ENCODE data around the gene ZNF662. TPM values are rescaled to one million over a fixed set of nuclear protein-coding genes. Genes with fewer than 3 reads are reported as not detected.

The ZNF662 gene
- total and polyA plus RNA-seq, 2 donors from 2014 or later, result 4.9 to 12.8 TPM

- Histone ChIP-seq H3K4me1 (ENCODE audit: control insufficient read depth in 2 of 3, insufficient read depth in 2 of 3, low read depth in 1 of 3, low read length in 3 of 3) (no peaks in the 10 kb centered on the region), H3K36me3 (ENCODE audit: control insufficient read depth in 2 of 3, insufficient read depth in 3 of 3, low read length in 3 of 3) (peaks cover 26 to 34% (median 29%) of the 10 kb centered on the region in 3 donors), H3K27me3 (ENCODE audit: control insufficient read depth, insufficient read depth, low read length) (no peaks in the 10 kb centered on the region), H3K4me3 (ENCODE audit: low read length in 3 of 3) (peak overlapping the region in 1 of 3 donors; percentile 28), H3K9ac (ENCODE audit: low read length in 3 of 3) (no peak overlapping the region), H3K27ac (ENCODE audit: low read depth in 2 of 2, low read length in 2 of 2) (no peak overlapping the region), H3K9me3 (ENCODE audit: control insufficient read depth in 2 of 3, insufficient read depth in 1 of 3, low read length in 3 of 3) (peaks cover 10 to 67% (median 42%) of the 10 kb centered on the region in 3 donors)
- intact Hi-C loops (cut with DNase I), result no loop called here
- TF ChIP-seq, protein P1, sequence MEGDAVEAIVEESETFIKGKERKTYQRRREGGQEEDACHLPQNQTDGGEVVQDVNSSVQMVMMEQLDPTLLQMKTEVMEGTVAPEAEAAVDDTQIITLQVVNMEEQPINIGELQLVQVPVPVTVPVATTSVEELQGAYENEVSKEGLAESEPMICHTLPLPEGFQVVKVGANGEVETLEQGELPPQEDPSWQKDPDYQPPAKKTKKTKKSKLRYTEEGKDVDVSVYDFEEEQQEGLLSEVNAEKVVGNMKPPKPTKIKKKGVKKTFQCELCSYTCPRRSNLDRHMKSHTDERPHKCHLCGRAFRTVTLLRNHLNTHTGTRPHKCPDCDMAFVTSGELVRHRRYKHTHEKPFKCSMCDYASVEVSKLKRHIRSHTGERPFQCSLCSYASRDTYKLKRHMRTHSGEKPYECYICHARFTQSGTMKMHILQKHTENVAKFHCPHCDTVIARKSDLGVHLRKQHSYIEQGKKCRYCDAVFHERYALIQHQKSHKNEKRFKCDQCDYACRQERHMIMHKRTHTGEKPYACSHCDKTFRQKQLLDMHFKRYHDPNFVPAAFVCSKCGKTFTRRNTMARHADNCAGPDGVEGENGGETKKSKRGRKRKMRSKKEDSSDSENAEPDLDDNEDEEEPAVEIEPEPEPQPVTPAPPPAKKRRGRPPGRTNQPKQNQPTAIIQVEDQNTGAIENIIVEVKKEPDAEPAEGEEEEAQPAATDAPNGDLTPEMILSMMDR (IDR thresholded peaks at IDR 0.05; ENCODE audit: borderline replicate concordance, extremely low read depth, insufficient read depth), result no peak
- FAIRE-seq, result no peak
- no peak for DNase-seq
These were observed 9.0 kb downstream of the ZNF662 start for GRCh38 chr3:42914771-42915515.

- DNase-seq (no peak), FAIRE-seq (no peak)
- no peak overlapping the region for H3K9ac ChIP-seq (ENCODE audit: low read length in 3 of 3)
- no peaks in the 10 kb centered on the region for H3K4me1 ChIP-seq (ENCODE audit: control insufficient read depth in 2 of 3, insufficient read depth in 2 of 3, low read depth in 1 of 3, low read length in 3 of 3)
- H3K27ac ChIP-seq (ENCODE audit: low read depth in 2 of 2, low read length in 2 of 2), result no peak overlapping the region
- no peaks in the 10 kb centered on the region for H3K36me3 ChIP-seq (ENCODE audit: control insufficient read depth in 2 of 3, insufficient read depth in 3 of 3, low read length in 3 of 3)
- TF ChIP-seq, protein P1 (IDR thresholded peaks at IDR 0.05; ENCODE audit: borderline replicate concordance, extremely low read depth, insufficient read depth), result no peak
- peaks cover 0 to 13% (median 0%) of the 10 kb centered on the region in 3 donors for H3K9me3 ChIP-seq (ENCODE audit: control insufficient read depth in 2 of 3, insufficient read depth in 1 of 3, low read length in 3 of 3)
- H3K4me3 ChIP-seq (ENCODE audit: low read length in 3 of 3), result no peak overlapping the region
- H3K27me3 ChIP-seq (ENCODE audit: control insufficient read depth, insufficient read depth, low read length), result no peaks in the 10 kb centered on the region
- intact Hi-C loops (cut with DNase I), result no loop called here
These were observed 17.7 kb downstream of the ZNF662 start for GRCh38 chr3:42923606-42924005.

DNA sequence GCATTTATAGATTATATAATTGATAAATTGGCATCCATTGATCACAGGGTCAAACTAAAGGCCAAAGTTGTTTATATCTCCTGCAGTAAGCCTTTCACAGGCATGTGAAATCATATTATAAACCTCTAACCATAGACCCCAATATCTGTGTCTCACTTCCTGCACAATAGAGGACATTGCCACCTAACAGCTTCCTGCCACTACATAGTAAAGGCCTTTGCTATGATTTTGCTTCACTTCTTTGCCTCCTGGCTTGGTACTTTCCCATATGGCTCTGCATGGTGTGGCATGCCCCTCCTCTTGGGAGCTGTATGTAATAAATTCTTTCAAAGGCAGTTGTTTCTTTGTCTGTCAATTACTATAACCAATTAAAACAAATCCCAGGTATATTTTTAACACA lies 20.4 kb downstream of the ZNF662 start:
- DNase-seq (no peak), FAIRE-seq (no peak)
- TF ChIP-seq, protein P1 (IDR thresholded peaks at IDR 0.05; ENCODE audit: borderline replicate concordance, extremely low read depth, insufficient read depth), result no peak
- no peaks in the 10 kb centered on the region for H3K36me3 ChIP-seq (ENCODE audit: control insufficient read depth in 2 of 3, insufficient read depth in 3 of 3, low read length in 3 of 3)
- H3K4me1 ChIP-seq (ENCODE audit: control insufficient read depth in 2 of 3, insufficient read depth in 2 of 3, low read depth in 1 of 3, low read length in 3 of 3), result no peaks in the 10 kb centered on the region
- H3K9me3 ChIP-seq (ENCODE audit: control insufficient read depth in 2 of 3, insufficient read depth in 1 of 3, low read length in 3 of 3), result no peaks in the 10 kb centered on the region
- H3K27me3 ChIP-seq (ENCODE audit: control insufficient read depth, insufficient read depth, low read length), result no peaks in the 10 kb centered on the region
- intact Hi-C loops (cut with DNase I), result no loop called here
- H3K9ac ChIP-seq (ENCODE audit: low read length in 3 of 3), result no peak overlapping the region
- no peak overlapping the region for H3K27ac ChIP-seq (ENCODE audit: low read depth in 2 of 2, low read length in 2 of 2)
- H3K4me3 ChIP-seq (ENCODE audit: low read length in 3 of 3), result no peak overlapping the region
